ENCODE results near the gene MTFMT. TPM values are rescaled to one million over a fixed set of nuclear protein-coding genes. Genes with fewer than 3 reads are reported as not detected.

Gene MTFMT
- total and polyA plus RNA-seq, 2 of the 13 experiments (the other 11 are each of a cell fraction or from before 2014, with no cell fraction given): 9.9 to 23.2 TPM

DNA sequence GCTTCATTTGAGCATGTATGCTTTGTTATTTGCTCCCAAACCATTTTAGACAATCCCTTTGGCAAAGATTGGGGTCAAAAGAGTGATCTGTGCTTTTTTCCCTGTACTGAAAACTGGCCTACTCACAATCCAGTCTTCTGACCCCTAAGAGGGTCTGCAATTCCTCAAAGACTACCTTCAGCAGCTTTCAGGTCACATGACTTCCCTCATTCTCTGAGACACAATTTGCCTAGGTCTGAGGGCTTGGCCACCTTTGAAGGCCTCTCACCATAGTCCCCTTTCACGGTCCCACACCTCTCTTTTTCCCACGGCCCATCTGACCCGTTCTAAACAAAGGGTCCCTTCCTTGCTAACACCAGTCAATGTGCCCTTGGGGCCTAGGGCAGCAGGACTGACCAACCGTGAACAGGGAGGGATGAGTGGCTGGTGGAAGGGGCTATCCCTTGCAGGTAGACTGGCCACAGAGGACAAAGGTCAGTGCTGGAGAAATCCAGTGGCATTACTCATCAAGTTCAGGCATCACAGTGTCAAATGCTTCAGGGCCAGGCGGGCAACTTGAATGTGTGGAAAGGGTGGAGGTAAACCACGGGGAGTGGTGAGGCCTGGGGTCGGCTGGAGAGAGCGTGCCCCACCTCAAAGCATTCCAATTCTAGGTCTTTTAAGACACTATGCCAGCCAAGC, 27.6 kb upstream of the MTFMT start (continued):
- TF ChIP-seq, protein P1, sequence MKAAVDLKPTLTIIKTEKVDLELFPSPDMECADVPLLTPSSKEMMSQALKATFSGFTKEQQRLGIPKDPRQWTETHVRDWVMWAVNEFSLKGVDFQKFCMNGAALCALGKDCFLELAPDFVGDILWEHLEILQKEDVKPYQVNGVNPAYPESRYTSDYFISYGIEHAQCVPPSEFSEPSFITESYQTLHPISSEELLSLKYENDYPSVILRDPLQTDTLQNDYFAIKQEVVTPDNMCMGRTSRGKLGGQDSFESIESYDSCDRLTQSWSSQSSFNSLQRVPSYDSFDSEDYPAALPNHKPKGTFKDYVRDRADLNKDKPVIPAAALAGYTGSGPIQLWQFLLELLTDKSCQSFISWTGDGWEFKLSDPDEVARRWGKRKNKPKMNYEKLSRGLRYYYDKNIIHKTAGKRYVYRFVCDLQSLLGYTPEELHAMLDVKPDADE (CRISPR knock-in tag; IDR thresholded peaks at IDR 0.05): no peak
- TF ChIP-seq ZNF136 (CRISPR knock-in tag; IDR thresholded peaks at IDR 0.05; ENCODE audit: low read depth): no peak
- TF ChIP-seq ARNTL (CRISPR knock-in tag; IDR thresholded peaks at IDR 0.05): peak; percentile 86
- TF ChIP-seq FOXK2 (IDR thresholded peaks at IDR 0.05): no peak
- TF ChIP-seq DDIT3 (CRISPR knock-in tag; IDR thresholded peaks at IDR 0.05): no peak
- TF ChIP-seq EZH2 (conservative IDR thresholded peaks at IDR 0.05; ENCODE audit: low read depth, low read length): no peak
- no peak for TF ChIP-seq TEAD2 (CRISPR knock-in tag; IDR thresholded peaks at IDR 0.05)
- TF ChIP-seq ZNF24 (IDR thresholded peaks at IDR 0.05): no peak; the same call in 1 of the 2 replicates
- TF ChIP-seq MLX (CRISPR knock-in tag; IDR thresholded peaks at IDR 0.05): peak; percentile 62; the same call in 1 of the 2 replicates
- TF ChIP-seq, protein P2, sequence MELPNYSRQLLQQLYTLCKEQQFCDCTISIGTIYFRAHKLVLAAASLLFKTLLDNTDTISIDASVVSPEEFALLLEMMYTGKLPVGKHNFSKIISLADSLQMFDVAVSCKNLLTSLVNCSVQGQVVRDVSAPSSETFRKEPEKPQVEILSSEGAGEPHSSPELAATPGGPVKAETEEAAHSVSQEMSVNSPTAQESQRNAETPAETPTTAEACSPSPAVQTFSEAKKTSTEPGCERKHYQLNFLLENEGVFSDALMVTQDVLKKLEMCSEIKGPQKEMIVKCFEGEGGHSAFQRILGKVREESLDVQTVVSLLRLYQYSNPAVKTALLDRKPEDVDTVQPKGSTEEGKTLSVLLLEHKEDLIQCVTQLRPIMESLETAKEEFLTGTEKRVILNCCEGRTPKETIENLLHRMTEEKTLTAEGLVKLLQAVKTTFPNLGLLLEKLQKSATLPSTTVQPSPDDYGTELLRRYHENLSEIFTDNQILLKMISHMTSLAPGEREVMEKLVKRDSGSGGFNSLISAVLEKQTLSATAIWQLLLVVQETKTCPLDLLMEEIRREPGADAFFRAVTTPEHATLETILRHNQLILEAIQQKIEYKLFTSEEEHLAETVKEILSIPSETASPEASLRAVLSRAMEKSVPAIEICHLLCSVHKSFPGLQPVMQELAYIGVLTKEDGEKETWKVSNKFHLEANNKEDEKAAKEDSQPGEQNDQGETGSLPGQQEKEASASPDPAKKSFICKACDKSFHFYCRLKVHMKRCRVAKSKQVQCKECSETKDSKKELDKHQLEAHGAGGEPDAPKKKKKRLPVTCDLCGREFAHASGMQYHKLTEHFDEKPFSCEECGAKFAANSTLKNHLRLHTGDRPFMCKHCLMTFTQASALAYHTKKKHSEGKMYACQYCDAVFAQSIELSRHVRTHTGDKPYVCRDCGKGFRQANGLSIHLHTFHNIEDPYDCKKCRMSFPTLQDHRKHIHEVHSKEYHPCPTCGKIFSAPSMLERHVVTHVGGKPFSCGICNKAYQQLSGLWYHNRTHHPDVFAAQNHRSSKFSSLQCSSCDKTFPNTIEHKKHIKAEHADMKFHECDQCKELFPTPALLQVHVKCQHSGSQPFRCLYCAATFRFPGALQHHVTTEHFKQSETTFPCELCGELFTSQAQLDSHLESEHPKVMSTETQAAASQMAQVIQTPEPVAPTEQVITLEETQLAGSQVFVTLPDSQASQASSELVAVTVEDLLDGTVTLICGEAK (IDR thresholded peaks at IDR 0.05): no peak
- TF ChIP-seq, protein P2 (CRISPR knock-in tag; IDR thresholded peaks at IDR 0.05): 0 out of 2 replicates have a peak, but pooled peaks have one; percentile 40
- no peak for TF ChIP-seq ZNF772 (CRISPR knock-in tag; IDR thresholded peaks at IDR 0.05)
- TF ChIP-seq, protein P3, sequence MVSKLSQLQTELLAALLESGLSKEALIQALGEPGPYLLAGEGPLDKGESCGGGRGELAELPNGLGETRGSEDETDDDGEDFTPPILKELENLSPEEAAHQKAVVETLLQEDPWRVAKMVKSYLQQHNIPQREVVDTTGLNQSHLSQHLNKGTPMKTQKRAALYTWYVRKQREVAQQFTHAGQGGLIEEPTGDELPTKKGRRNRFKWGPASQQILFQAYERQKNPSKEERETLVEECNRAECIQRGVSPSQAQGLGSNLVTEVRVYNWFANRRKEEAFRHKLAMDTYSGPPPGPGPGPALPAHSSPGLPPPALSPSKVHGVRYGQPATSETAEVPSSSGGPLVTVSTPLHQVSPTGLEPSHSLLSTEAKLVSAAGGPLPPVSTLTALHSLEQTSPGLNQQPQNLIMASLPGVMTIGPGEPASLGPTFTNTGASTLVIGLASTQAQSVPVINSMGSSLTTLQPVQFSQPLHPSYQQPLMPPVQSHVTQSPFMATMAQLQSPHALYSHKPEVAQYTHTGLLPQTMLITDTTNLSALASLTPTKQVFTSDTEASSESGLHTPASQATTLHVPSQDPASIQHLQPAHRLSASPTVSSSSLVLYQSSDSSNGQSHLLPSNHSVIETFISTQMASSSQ (IDR thresholded peaks at IDR 0.05; ENCODE audit: low read depth): no peak
- TF ChIP-seq, protein P3 (CRISPR knock-in tag; IDR thresholded peaks at IDR 0.05; ENCODE audit: borderline replicate concordance): 0 out of 2 replicates have a peak, but pooled peaks have one; percentile 45
- peak; percentile 48; the same call in 1 of the 2 replicates for TF ChIP-seq ELF3 (CRISPR knock-in tag; IDR thresholded peaks at IDR 0.05)
